NCI-H187 treated with DMSO at 0.1 percent for 48 hours (cell line): ENCODE data around the gene NRP1.

Experiments
- DNase-seq: peaks from one replicate; lab custom pipeline; 2025; lab: John Stamatoyannopoulos, UW

NRP1 gene

DNA sequence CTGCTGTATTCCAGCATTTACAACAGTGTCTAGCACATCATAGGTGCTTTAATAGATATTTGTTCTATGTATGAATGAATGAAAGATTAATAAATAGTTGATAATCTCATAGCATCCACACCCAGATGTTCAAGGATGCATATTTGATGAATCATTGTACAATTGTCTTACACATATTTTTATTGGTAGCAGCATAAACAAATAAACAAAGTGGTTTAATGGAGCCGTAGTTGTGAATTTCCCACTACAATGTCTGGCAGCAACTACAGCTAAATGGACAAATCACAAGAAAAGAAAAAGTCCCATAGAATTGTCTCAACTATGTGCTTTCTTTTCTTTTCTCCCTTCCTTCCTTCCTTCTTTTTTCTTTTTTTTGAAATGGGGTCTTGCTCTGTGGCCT is 150.8 kb downstream of the NRP1 start:
- no peak for DNase-seq

GRCh38 chr10:33180921-33181320 is 153.5 kb downstream of the NRP1 start:
- DNase-seq = no peak

DNA sequence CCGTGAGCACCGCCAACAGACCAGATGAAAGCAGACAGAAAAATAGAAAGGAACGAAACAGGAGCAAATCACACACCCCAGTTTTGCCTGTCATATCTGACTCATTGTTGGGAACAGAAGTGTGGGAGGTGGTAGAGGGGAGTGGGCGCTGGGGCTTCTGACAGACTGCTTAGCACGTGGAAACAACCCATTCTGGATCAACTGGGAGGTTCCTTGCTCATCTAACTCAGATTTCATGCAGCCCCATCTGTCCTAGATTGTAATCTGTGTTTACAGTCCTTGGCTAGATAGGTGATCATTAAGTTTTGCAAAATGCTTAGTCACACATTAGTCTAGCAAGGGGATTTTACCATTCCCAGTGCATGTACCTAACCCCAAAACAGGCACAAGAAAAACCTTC is 154.1 kb downstream of the NRP1 start:
- DNase-seq = no peak

GRCh38 chr10:33179067-33179466 is 155.4 kb downstream of the NRP1 start:
- DNase-seq = no peak

GRCh38 chr10:33178026-33178755 is 156.3 kb downstream of the NRP1 start:
- no peak for DNase-seq

- DNase-seq = no peak
These were observed 157.8 kb downstream of the NRP1 start for GRCh38 chr10:33176688-33177087.

GRCh38 chr10:33174674-33175434 is 159.6 kb downstream of the NRP1 start:
- DNase-seq = no peak

- DNase-seq = no peak
These were observed 168.6 kb downstream of the NRP1 start for GRCh38 chr10:33165911-33166310.

DNA sequence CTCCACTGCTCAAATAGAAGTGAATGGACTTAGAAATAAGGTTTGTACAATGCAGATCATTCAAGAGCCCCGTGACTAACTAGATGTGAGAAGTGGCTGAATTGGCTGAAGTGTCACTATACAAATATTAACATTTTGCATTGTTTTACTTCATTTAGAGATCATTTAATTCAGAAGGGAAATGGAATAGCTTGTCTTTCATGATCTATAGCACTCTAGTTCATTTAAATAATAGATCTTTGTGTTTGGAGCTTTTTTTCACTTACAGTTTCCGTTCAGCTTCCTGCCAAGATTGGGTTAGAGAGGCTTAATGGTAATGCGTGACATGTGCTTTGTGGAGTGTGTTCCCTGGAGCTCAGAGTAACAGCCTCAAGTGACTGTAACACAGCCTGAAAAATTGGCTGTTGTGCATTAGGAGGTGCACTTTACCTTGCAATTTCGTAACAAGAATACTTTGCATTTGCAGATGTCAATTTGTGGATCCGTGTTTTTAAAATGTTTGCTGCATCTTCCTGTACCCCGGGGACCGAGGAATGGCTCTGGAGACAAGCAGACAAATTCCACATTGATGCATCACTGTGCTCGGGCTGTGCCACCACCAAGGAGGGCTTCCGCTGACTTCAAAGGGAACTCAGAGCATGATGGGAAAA is 170.3 kb downstream of the NRP1 start:
- no peak for DNase-seq

DNA sequence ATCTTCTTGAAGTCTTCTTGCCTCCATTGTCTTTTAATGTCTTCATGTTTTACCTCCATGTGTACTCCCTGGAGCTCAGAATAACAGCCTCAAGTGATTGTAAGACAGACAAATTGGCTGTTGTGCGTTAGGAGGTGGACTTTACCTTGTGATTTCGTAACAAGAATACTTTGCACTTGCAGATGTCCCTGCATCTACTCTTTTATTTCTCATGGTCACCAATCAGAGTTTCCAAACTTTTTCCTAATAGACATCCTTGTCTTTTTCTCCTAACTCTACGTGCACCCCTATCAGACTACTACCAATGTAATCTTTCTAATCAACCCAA is 172.3 kb downstream of the NRP1 start:
- DNase-seq = no peak

DNA sequence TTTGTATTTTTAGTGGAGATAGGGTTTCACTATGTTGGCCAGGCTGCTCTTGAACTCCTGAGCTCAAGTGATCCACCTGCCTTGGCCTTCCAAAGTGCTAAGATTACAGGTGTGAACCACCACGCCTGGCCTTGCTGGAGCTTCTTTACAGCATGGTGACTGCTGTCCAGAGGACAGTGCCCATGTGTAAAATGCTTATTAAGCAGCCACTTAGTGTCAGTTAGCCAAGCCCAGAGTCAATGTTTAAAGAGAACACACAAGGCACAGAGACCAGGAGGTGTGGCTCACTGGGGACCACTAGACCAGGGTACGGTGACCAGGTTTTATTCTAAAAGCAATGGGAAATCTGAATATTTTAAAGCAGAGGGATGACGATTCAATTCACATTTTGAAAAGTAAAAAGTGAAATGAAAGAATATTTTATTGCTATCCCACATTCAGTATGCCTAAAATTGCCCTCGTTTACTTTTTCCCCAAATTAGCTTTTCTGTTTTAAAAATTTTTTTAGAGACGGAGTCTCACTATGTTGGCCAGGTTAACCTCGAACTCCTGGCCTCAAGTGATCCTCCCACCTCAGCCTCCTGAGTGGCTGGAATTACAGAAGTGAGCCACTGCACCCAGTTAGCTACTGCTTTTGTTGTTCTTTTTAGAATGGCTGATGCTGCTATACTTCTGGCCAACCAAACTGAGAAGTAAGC is 172.8 kb downstream of the NRP1 start:
- no peak for DNase-seq

DNA sequence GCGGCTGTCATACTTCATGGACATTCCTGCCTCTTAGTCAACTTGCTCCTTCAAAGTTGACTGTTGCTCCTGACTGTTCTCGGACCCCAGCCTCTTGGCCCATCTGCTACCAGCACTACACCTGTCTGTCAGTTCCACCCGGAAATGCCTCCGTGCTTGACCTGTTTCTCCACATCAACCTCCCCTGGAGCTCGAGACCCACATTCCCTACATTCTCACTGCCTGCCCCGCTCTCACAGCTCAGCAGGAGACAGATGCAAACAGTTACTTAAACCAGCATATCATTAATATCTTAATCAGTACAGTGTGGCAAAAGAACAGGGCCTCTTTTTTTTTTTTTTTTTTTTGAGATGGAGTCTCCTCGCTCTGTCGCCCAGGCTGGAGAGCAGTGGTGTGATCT is 174.3 kb downstream of the NRP1 start:
- DNase-seq = no peak

DNA sequence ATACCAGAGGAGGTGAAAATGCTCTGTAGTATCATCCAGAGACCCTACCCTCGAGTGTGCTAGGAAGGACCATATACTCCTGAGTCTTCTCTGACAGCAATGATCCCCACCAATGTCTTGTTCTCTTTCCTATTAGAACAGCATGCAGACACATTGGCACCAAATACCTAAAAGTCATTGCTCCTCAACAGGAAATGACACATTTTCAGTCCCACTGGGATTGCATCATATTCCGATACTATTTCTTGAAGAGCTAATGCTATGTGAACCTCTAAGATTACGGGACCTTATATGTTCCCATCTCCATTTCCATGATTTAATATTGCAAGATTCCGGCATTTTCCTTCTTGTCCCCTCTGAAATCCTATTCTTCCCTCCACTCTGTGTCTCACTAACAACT is 177.4 kb downstream of the NRP1 start:
- no peak for DNase-seq

DNA sequence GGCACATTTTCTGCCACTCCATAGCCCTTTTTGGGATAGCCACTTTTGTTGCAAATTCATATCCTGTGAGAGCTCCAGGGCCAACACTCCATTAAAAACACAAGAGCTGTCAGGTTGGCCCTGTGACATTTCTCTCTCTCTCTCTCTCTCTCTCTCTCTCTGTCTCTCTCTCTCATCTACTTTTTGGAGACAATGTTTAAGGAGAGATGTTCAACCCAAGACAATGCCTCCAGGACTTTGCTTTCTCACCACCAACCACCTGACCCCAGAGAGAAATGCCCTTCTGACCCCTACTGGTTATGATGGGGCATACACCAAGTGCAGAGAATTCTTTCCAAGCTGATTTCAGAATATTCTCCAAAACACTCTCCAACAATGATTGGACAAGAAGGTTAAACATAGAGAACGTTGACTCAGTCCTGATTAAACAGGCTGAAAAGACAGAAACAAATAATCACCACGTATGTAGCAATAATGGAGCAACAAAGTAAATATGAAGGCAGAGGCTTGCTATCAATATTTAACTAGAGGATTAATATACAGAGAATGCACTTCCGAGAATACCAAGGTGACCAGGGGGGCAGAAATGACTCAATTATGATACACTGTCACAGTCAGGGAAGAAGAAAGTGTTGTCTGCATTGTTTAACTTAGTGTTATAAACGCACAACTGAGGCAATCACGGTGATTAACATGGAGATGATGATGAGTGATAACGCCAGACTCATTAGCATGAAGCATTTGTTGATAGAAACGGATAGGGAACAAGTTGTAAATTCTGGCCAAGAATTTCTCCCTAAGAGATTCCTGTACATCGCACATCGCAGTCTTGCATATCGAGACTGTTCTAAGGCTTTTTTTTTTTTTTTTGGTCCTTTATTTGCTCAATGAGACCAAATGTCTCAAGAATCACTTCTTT is 178.5 kb downstream of the NRP1 start:
- no peak for DNase-seq

DNA sequence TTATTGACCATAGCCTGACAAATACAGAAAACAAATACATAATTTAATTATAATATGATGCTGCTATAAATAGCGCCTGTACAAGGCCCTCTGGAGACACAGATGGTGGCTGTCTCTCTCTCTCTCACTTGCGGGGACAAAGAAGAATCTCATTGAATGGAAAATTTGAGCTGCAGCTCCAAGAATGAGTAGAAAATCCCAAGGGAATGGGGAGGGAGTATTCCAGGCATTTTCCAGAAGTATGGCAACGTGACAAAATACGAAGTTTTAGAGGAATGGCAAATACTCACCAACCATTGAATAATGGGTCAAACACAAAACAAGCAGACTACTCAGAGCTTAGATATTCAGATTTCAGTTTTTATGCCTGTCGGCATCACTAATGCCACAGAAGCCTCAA is 179.9 kb downstream of the NRP1 start:
- DNase-seq = no peak

- no peak for DNase-seq
These were observed 180.5 kb downstream of the NRP1 start for GRCh38 chr10:33153968-33154327.

DNA sequence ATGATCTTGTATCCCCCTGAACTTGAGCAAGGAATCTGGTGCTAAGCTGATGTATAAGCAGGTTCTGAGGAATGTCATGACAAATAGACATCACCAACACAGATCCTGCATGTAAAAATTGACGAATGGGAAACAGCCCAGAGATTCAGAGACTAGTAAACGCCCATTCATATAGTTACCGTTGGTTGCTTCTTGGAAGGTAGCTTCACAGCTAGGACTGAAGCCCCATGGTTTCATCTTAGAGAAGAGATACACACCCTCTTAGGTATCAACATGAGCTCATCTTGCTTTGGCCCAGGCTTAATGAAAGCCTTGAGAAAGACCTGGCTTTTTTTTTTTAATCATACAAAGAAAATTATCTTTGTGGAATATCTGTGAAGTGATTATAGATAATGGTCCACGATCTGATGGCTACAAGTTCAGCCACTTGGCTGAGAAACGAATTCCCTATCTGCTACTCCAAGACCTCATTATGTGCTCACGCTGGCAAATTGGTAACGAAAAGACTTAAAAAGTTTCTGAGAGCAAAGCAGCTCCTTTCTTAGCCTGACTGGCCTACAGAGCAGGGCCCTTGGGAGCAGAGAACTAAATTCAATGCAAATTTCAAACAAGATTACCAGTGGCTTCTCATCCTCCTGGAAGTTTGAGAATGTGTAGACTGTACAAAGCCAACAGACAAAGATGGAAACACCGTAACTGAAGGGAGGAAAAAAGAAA is 181.1 kb downstream of the NRP1 start:
- no peak for DNase-seq

GRCh38 chr10:33152750-33153149 is 181.7 kb downstream of the NRP1 start:
- DNase-seq = no peak

- DNase-seq = no peak
These were observed 182.3 kb downstream of the NRP1 start for GRCh38 chr10:33152146-33152545.

- no peak for DNase-seq
These were observed 183.1 kb downstream of the NRP1 start for GRCh38 chr10:33151344-33151864.

DNA sequence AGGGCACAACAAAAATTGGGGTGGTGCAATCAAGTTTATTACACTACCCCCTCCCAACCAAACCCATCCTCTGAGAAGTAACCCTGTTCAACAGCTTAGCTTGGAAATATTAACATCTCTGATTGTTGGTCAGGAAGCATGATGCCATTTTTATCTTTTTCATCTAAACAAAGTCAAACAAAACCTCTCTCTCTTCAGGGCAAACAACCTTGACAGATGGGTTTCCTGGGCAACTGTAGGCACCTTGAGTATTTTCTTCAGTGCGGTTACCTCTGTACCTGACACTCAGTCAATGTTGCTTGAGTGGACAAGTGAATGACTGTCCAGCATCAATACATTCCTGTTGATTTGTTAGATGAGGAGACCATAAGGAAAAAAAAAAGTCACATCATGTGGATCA is 183.6 kb downstream of the NRP1 start:
- no peak for DNase-seq
